Panc1 (cell line): Measurements from ENCODE around the gene NUP93. TPM values are rescaled to one million over a fixed set of nuclear protein-coding genes. Genes with fewer than 3 reads are reported as not detected.

ENCODE experiments used
- ATAC-seq: fragments of 200-7000 bp; cut with Tn5 transposase; 2 replicates; pipeline ENCODE4 v1.9.1; 2020; ENCODE audit warnings: mild to moderate bottlenecking, moderate library complexity
- BruUV-seq: library from RNA; stranded (reverse); fragments of 400-500 nt; replicated peaks from 2 replicates; lab custom pipeline; 2021; lab: Mats Ljungman, UMichigan
- CTCF ChIA-PET: fragments of 300-600 bp; sonication (Branson Sonifier 250); formaldehyde crosslinking; loops from one replicate; lab custom pipeline; 2022; ENCODE audit warnings: antibody characterized with exemption; lab: Charles Lee
- POLR2A ChIA-PET: fragments of 300-600 bp; sonication (Branson Sonifier 250); formaldehyde crosslinking; loops from one replicate; lab custom pipeline; 2022; ENCODE audit warnings: antibody characterized with exemption; lab: Charles Lee
- DNase-seq: peaks from one replicate; pipeline ENCODE4 v3.0.0-alpha.2; 2010; ENCODE audit warnings: low read depth, low spot score
- H3K27ac ChIP-seq: 2 replicates; pipeline ENCODE4 v1.5.1; 2011; ENCODE audit warnings: mild to moderate bottlenecking, low read length, inconsistent platforms
- H3K27me3 ChIP-seq: fragments of 200-500 bp; sonication (Bioruptor generic); 2 replicates; pipeline ENCODE4 v1.6.0; 2014; ENCODE audit warnings: low read length, inconsistent platforms; ENCODE audit not compliant: control insufficient read depth, insufficient read depth
- H3K36me3 ChIP-seq: fragments of 200-500 bp; sonication (Bioruptor generic); 2 replicates; pipeline ENCODE4 v1.5.1; 2014; ENCODE audit warnings: inconsistent platforms, mild to moderate bottlenecking, low read length, moderate library complexity; ENCODE audit not compliant: control insufficient read depth, insufficient read depth
- H3K4me1 ChIP-seq: 2 replicates; pipeline ENCODE4 v1.5.1; 2011; ENCODE audit warnings: inconsistent platforms, mild to moderate bottlenecking, low read length, moderate library complexity; ENCODE audit not compliant: control insufficient read depth, insufficient read depth
- H3K4me3 ChIP-seq, 2 experiments: 2 replicates each; pipeline ENCODE4 v1.5.1; 2011 to 2012; ENCODE audit warnings: low read depth in 2 of 2, low read length in 2 of 2, mild to moderate bottlenecking in 2 of 2, inconsistent platforms in 1 of 2, moderate library complexity in 1 of 2
- H3K9me3 ChIP-seq: fragments of 200-500 bp; sonication (Bioruptor generic); 2 replicates; pipeline ENCODE4 v1.5.1; 2014; ENCODE audit warnings: low read depth, mild to moderate bottlenecking, inconsistent platforms, low read length, moderate library complexity; ENCODE audit not compliant: control insufficient read depth, insufficient read depth
- POLR2AphosphoS5 ChIP-seq: IDR thresholded peaks from 2 replicates; pipeline ENCODE4 v1.6.1; 2012; ENCODE audit warnings: mild to moderate bottlenecking, low read depth, low read length, moderate library complexity
- SIN3A ChIP-seq: IDR thresholded peaks from 2 replicates; pipeline ENCODE4 v1.6.1; 2012; ENCODE audit warnings: low read depth, mild to moderate bottlenecking, low read length, moderate library complexity, borderline replicate concordance; ENCODE audit not compliant: insufficient read depth
- TCF7L2 ChIP-seq: IDR thresholded peaks from 2 replicates; pipeline ENCODE4 v1.6.1; 2011; ENCODE audit warnings: mild to moderate bottlenecking, low read depth, low read length, inconsistent platforms
- in situ Hi-C: cut with HindIII; loops from 2 replicates; pipeline ENCODE4 v1.10.0; 2016; ENCODE audit warnings: low sequenced_read_pairs, low pct_unique_long_range_greater_than_20kb
- intact Hi-C: fragments of 100-400 bp; cut with micrococcal nuclease; formaldehyde crosslinking; loops from one replicate; pipeline ENCODE4 v1.10.0; 2022; ENCODE audit not compliant: unreplicated experiment
- total RNA-seq: library from RNA; stranded (reverse); gene quantifications from one replicate; pipeline ENCODE4 v1.2.1, GENCODE V29; 2021; ENCODE audit not compliant: unreplicated experiment
- TF ChIP-seq, protein P1 (sequence below), 2 experiments: IDR thresholded peaks; 2 replicates each; pipeline ENCODE4 v1.6.1; 2011 to 2012; ENCODE audit warnings: low read depth in 2 of 2, control low read depth in 1 of 2, low read length in 1 of 2, mild to moderate bottlenecking in 1 of 2, moderate library complexity in 1 of 2; ENCODE audit not compliant: insufficient read depth in 1 of 2
- TF ChIP-seq, protein P2 (sequence below): fragments of 450-650 bp; IDR thresholded peaks from 2 replicates; pipeline ENCODE4 v1.5.1; 2017; ENCODE audit warnings: mild to moderate bottlenecking

The NUP93 gene
- total RNA-seq, 1 experiment from 2014 or later, result 88.5 TPM

DNA sequence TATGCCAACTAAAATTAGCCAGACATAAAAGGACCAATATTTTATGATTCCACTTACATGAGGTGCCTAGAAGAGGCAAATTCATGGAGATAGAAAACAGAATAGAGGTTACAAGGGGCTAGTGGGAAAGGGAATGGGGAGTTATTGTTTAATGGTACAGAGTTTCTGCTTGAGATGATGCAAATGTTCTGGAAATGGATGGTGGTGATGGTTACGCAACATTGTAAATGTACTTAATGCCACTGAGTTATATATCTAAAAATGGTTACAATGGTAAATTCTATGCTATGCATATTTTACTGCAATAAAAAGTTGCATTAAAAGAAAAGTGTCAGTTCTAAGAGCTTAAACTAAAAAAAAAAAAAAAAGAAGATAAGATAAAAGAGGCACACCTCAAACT is 29.7 kb upstream of the NUP93 start:
- in situ Hi-C loops, result no loop called here
- no peak for ATAC-seq
- ChIA-PET POLR2A (no interaction called here), CTCF (interaction anchor here (0.6 kb wide), 3 partner anchors 39 to 100 kb away, joined by 3 to 5 read pairs (median 4); no protein-coding TSS in a partner anchor)
- H3K4me1 ChIP-seq, result no peaks in the 10 kb centered on the region
- no peaks in the 10 kb centered on the region for H3K36me3 ChIP-seq
- no peak for DNase-seq
- intact Hi-C loops, result loop anchor here (5.0 kb wide), 2 partner anchors 93 to 188 kb away; partner anchors contain the start of gene MT2A
- TF ChIP-seq, protein P1, sequence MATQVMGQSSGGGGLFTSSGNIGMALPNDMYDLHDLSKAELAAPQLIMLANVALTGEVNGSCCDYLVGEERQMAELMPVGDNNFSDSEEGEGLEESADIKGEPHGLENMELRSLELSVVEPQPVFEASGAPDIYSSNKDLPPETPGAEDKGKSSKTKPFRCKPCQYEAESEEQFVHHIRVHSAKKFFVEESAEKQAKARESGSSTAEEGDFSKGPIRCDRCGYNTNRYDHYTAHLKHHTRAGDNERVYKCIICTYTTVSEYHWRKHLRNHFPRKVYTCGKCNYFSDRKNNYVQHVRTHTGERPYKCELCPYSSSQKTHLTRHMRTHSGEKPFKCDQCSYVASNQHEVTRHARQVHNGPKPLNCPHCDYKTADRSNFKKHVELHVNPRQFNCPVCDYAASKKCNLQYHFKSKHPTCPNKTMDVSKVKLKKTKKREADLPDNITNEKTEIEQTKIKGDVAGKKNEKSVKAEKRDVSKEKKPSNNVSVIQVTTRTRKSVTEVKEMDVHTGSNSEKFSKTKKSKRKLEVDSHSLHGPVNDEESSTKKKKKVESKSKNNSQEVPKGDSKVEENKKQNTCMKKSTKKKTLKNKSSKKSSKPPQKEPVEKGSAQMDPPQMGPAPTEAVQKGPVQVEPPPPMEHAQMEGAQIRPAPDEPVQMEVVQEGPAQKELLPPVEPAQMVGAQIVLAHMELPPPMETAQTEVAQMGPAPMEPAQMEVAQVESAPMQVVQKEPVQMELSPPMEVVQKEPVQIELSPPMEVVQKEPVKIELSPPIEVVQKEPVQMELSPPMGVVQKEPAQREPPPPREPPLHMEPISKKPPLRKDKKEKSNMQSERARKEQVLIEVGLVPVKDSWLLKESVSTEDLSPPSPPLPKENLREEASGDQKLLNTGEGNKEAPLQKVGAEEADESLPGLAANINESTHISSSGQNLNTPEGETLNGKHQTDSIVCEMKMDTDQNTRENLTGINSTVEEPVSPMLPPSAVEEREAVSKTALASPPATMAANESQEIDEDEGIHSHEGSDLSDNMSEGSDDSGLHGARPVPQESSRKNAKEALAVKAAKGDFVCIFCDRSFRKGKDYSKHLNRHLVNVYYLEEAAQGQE (IDR thresholded peaks at IDR 0.05; ENCODE audit: insufficient read depth in 1 of 2, low read depth in 2 of 2, low read length in 1 of 2), result no peak
- H3K27me3 ChIP-seq, result no peaks in the 10 kb centered on the region
- H3K27ac ChIP-seq, result no peak overlapping the region
- H3K9me3 ChIP-seq, result peaks cover 3% of the 10 kb centered on the region; the same call in 1 of the 2 replicates
- BruUV-seq, result no TSS peak
- no peak overlapping the region for H3K4me3 ChIP-seq

DNA sequence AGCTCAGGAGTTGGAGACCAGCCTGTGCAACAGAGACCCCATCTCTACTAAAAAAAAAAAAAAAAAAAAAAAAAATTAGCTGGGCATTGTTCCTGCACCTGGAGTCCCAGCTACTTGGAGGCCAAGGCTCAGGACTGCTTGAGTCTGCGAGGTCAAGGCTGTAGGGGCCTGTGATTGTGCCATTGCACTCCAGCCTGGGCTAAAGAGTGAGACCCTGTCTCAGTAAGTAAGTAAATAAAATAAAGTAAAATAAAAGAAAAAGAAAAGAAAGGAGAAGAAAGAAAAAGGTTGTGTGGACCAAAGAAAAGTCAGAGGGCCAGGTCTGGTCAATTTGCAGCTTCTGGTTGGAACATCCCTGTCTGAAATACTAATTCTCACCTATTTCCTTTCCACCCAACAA is 29.3 kb upstream of the NUP93 start:
- ATAC-seq (no peak), DNase-seq (no peak)
- BruUV-seq, result no TSS peak
- no peak overlapping the region for H3K27ac ChIP-seq
- no peaks in the 10 kb centered on the region for H3K4me1 ChIP-seq
- CTCF ChIA-PET, result interaction anchor here (0.6 kb wide), 3 partner anchors 40 to 100 kb away, joined by 3 to 5 read pairs (median 4); no protein-coding TSS in a partner anchor
- H3K27me3 ChIP-seq, result no peaks in the 10 kb centered on the region
- TF ChIP-seq TCF7L2, result no peak
- TF ChIP-seq SIN3A, result no peak
- TF ChIP-seq POLR2AphosphoS5, result no peak
- TF ChIP-seq, protein P2, sequence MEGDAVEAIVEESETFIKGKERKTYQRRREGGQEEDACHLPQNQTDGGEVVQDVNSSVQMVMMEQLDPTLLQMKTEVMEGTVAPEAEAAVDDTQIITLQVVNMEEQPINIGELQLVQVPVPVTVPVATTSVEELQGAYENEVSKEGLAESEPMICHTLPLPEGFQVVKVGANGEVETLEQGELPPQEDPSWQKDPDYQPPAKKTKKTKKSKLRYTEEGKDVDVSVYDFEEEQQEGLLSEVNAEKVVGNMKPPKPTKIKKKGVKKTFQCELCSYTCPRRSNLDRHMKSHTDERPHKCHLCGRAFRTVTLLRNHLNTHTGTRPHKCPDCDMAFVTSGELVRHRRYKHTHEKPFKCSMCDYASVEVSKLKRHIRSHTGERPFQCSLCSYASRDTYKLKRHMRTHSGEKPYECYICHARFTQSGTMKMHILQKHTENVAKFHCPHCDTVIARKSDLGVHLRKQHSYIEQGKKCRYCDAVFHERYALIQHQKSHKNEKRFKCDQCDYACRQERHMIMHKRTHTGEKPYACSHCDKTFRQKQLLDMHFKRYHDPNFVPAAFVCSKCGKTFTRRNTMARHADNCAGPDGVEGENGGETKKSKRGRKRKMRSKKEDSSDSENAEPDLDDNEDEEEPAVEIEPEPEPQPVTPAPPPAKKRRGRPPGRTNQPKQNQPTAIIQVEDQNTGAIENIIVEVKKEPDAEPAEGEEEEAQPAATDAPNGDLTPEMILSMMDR, result no peak
- TF ChIP-seq, protein P1 (IDR thresholded peaks at IDR 0.05; ENCODE audit: insufficient read depth in 1 of 2, low read depth in 2 of 2, low read length in 1 of 2), result no peak
- in situ Hi-C loops, result no loop called here
- POLR2A ChIA-PET, result no interaction called here
- intact Hi-C loops, result loop anchor here (5.0 kb wide), 2 partner anchors 93 to 188 kb away; partner anchors contain the start of gene MT2A
- H3K36me3 ChIP-seq, result no peaks in the 10 kb centered on the region
- H3K9me3 ChIP-seq, result peaks cover 3% of the 10 kb centered on the region; the same call in 1 of the 2 replicates
- no peak overlapping the region for H3K4me3 ChIP-seq
